ENCODE data around the gene TEX12.
"Not testable (repeated sequence)": the region's sequence is repeated elsewhere in the genome, so short reads cannot be mapped to it uniquely, and the experiment has no call there.

Gene TEX12

GRCh38 chr11:112186304-112186703, 19.1 kb downstream of the TEX12 start:
- no peak overlapping the region for H3K27ac ChIP-seq (ENCODE audit: low read depth, low read length)
- no peaks in the 10 kb centered on the region for H3K9me3 ChIP-seq (ENCODE audit: low read length)
- H3K4me3 ChIP-seq (ENCODE audit: low read depth in 1 of 2, low read length in 2 of 2): no peak overlapping the region
- no peak overlapping the region for H3K9ac ChIP-seq (ENCODE audit: low read length)
- no peaks in the 10 kb centered on the region for H3K4me1 ChIP-seq (ENCODE audit: insufficient read depth, low read length)
- H3K36me3 ChIP-seq (ENCODE audit: insufficient read depth, low read length): no peaks in the 10 kb centered on the region
- H3K27me3 ChIP-seq (ENCODE audit: control insufficient read depth in 1 of 2, insufficient read depth in 2 of 2, low read length in 2 of 2): no peaks in the 10 kb centered on the region

GRCh38 chr11:112195113-112195512, 27.9 kb downstream of the TEX12 start:
- not testable (repeated sequence) for H3K9me3 ChIP-seq (ENCODE audit: low read length); H3K9ac ChIP-seq (ENCODE audit: low read length); H3K4me1 ChIP-seq (ENCODE audit: insufficient read depth, low read length); H3K4me3 ChIP-seq (ENCODE audit: low read depth in 1 of 2, low read length in 2 of 2); H3K27ac ChIP-seq (ENCODE audit: low read depth, low read length); H3K36me3 ChIP-seq (ENCODE audit: insufficient read depth, low read length); H3K27me3 ChIP-seq (ENCODE audit: control insufficient read depth in 1 of 2, insufficient read depth in 2 of 2, low read length in 2 of 2)

GRCh38 chr11:112195951-112196351, 28.8 kb downstream of the TEX12 start:
- no peaks in the 10 kb centered on the region for H3K9me3 ChIP-seq (ENCODE audit: low read length)
- no peak overlapping the region for H3K27ac ChIP-seq (ENCODE audit: low read depth, low read length)
- no peaks in the 10 kb centered on the region for H3K4me1 ChIP-seq (ENCODE audit: insufficient read depth, low read length)
- H3K27me3 ChIP-seq (ENCODE audit: control insufficient read depth in 1 of 2, insufficient read depth in 2 of 2, low read length in 2 of 2): no peaks in the 10 kb centered on the region
- no peaks in the 10 kb centered on the region for H3K36me3 ChIP-seq (ENCODE audit: insufficient read depth, low read length)
- H3K4me3 ChIP-seq (ENCODE audit: low read depth in 1 of 2, low read length in 2 of 2): no peak overlapping the region
- no peak overlapping the region for H3K9ac ChIP-seq (ENCODE audit: low read length)

GRCh38 chr11:112196519-112197087, 29.4 kb downstream of the TEX12 start:
- H3K27ac ChIP-seq (ENCODE audit: low read depth, low read length): no peak overlapping the region
- H3K4me3 ChIP-seq (ENCODE audit: low read depth in 1 of 2, low read length in 2 of 2): no peak overlapping the region
- no peaks in the 10 kb centered on the region for H3K9me3 ChIP-seq (ENCODE audit: low read length)
- H3K4me1 ChIP-seq (ENCODE audit: insufficient read depth, low read length): no peaks in the 10 kb centered on the region
- no peak overlapping the region for H3K9ac ChIP-seq (ENCODE audit: low read length)
- no peaks in the 10 kb centered on the region for H3K36me3 ChIP-seq (ENCODE audit: insufficient read depth, low read length)
- no peaks in the 10 kb centered on the region for H3K27me3 ChIP-seq (ENCODE audit: control insufficient read depth in 1 of 2, insufficient read depth in 2 of 2, low read length in 2 of 2)

- not testable (repeated sequence) for H3K9me3 ChIP-seq (ENCODE audit: low read length); H3K27ac ChIP-seq (ENCODE audit: low read depth, low read length); H3K27me3 ChIP-seq (ENCODE audit: control insufficient read depth in 1 of 2, insufficient read depth in 2 of 2, low read length in 2 of 2); H3K4me3 ChIP-seq (ENCODE audit: low read depth in 1 of 2, low read length in 2 of 2); H3K9ac ChIP-seq (ENCODE audit: low read length); H3K36me3 ChIP-seq (ENCODE audit: insufficient read depth, low read length); H3K4me1 ChIP-seq (ENCODE audit: insufficient read depth, low read length)
Measured at GRCh38 chr11:112199101-112199500, 31.9 kb downstream of the TEX12 start.

- Histone ChIP-seq H3K9ac (ENCODE audit: low read length) (no peak overlapping the region), H3K27me3 (ENCODE audit: control insufficient read depth in 1 of 2, insufficient read depth in 2 of 2, low read length in 2 of 2) (no peaks in the 10 kb centered on the region), H3K27ac (ENCODE audit: low read depth, low read length) (no peak overlapping the region), H3K4me3 (ENCODE audit: low read depth in 1 of 2, low read length in 2 of 2) (no peak overlapping the region), H3K4me1 (ENCODE audit: insufficient read depth, low read length) (no peaks in the 10 kb centered on the region), H3K36me3 (ENCODE audit: insufficient read depth, low read length) (no peaks in the 10 kb centered on the region), H3K9me3 (ENCODE audit: low read length) (no peaks in the 10 kb centered on the region)
Measured at GRCh38 chr11:112200252-112200651, 33.1 kb downstream of the TEX12 start.

- Histone ChIP-seq H3K9ac (ENCODE audit: low read length) (no peak overlapping the region), H3K36me3 (ENCODE audit: insufficient read depth, low read length) (no peaks in the 10 kb centered on the region), H3K4me3 (ENCODE audit: low read depth in 1 of 2, low read length in 2 of 2) (no peak overlapping the region), H3K27me3 (ENCODE audit: control insufficient read depth in 1 of 2, insufficient read depth in 2 of 2, low read length in 2 of 2) (no peaks in the 10 kb centered on the region), H3K4me1 (ENCODE audit: insufficient read depth, low read length) (no peaks in the 10 kb centered on the region), H3K27ac (ENCODE audit: low read depth, low read length) (no peak overlapping the region), H3K9me3 (ENCODE audit: low read length) (no peaks in the 10 kb centered on the region)
Measured at GRCh38 chr11:112206071-112206470, 38.9 kb downstream of the TEX12 start.

- Histone ChIP-seq H3K4me3 (ENCODE audit: low read depth in 1 of 2, low read length in 2 of 2) (no peak overlapping the region), H3K27me3 (ENCODE audit: control insufficient read depth in 1 of 2, insufficient read depth in 2 of 2, low read length in 2 of 2) (no peaks in the 10 kb centered on the region), H3K9me3 (ENCODE audit: low read length) (no peaks in the 10 kb centered on the region)
Measured at GRCh38 chr11:112210890-112211289, 43.7 kb downstream of the TEX12 start.

GRCh38 chr11:112211536-112211935, 44.4 kb downstream of the TEX12 start:
- no peak overlapping the region for H3K9ac ChIP-seq (ENCODE audit: low read length)
- no peaks in the 10 kb centered on the region for H3K4me1 ChIP-seq (ENCODE audit: insufficient read depth, low read length)

More at GRCh38 chr11:112210890-112211289, 43.7 kb downstream of the TEX12 start:
- Histone ChIP-seq H3K4me1 (ENCODE audit: insufficient read depth, low read length) (no peaks in the 10 kb centered on the region), H3K9ac (ENCODE audit: low read length) (no peak overlapping the region), H3K27ac (ENCODE audit: low read depth, low read length) (no peak overlapping the region), H3K36me3 (ENCODE audit: insufficient read depth, low read length) (no peaks in the 10 kb centered on the region)

GRCh38 chr11:112212290-112212689, 45.1 kb downstream of the TEX12 start:
- Histone ChIP-seq H3K4me3 (ENCODE audit: low read depth in 1 of 2, low read length in 2 of 2) (no peak overlapping the region), H3K4me1 (ENCODE audit: insufficient read depth, low read length) (no peaks in the 10 kb centered on the region), H3K27me3 (ENCODE audit: control insufficient read depth in 1 of 2, insufficient read depth in 2 of 2, low read length in 2 of 2) (no peaks in the 10 kb centered on the region), H3K9me3 (ENCODE audit: low read length) (no peaks in the 10 kb centered on the region), H3K27ac (ENCODE audit: low read depth, low read length) (no peak overlapping the region), H3K36me3 (ENCODE audit: insufficient read depth, low read length) (no peaks in the 10 kb centered on the region), H3K9ac (ENCODE audit: low read length) (no peak overlapping the region)

More at GRCh38 chr11:112211536-112211935, 44.4 kb downstream of the TEX12 start:
- no peak overlapping the region for H3K27ac ChIP-seq (ENCODE audit: low read depth, low read length)
- H3K9me3 ChIP-seq (ENCODE audit: low read length): no peaks in the 10 kb centered on the region
- no peaks in the 10 kb centered on the region for H3K27me3 ChIP-seq (ENCODE audit: control insufficient read depth in 1 of 2, insufficient read depth in 2 of 2, low read length in 2 of 2)
- H3K4me3 ChIP-seq (ENCODE audit: low read depth in 1 of 2, low read length in 2 of 2): no peak overlapping the region
- no peaks in the 10 kb centered on the region for H3K36me3 ChIP-seq (ENCODE audit: insufficient read depth, low read length)

- no peaks in the 10 kb centered on the region for H3K27me3 ChIP-seq (ENCODE audit: control insufficient read depth in 1 of 2, insufficient read depth in 2 of 2, low read length in 2 of 2)
- H3K36me3 ChIP-seq (ENCODE audit: insufficient read depth, low read length): no peaks in the 10 kb centered on the region
- no peak overlapping the region for H3K9ac ChIP-seq (ENCODE audit: low read length)
- H3K9me3 ChIP-seq (ENCODE audit: low read length): no peaks in the 10 kb centered on the region
- no peak overlapping the region for H3K27ac ChIP-seq (ENCODE audit: low read depth, low read length)
- H3K4me3 ChIP-seq (ENCODE audit: low read depth in 1 of 2, low read length in 2 of 2): no peak overlapping the region
- H3K4me1 ChIP-seq (ENCODE audit: insufficient read depth, low read length): no peaks in the 10 kb centered on the region
Measured at GRCh38 chr11:112212710-112213109, 45.5 kb downstream of the TEX12 start.

- Histone ChIP-seq H3K9me3 (ENCODE audit: low read length) (no peaks in the 10 kb centered on the region), H3K27ac (ENCODE audit: low read depth, low read length) (no peak overlapping the region), H3K4me3 (ENCODE audit: low read depth in 1 of 2, low read length in 2 of 2) (no peak overlapping the region), H3K36me3 (ENCODE audit: insufficient read depth, low read length) (no peaks in the 10 kb centered on the region), H3K9ac (ENCODE audit: low read length) (no peak overlapping the region), H3K4me1 (ENCODE audit: insufficient read depth, low read length) (no peaks in the 10 kb centered on the region), H3K27me3 (ENCODE audit: control insufficient read depth in 1 of 2, insufficient read depth in 2 of 2, low read length in 2 of 2) (no peaks in the 10 kb centered on the region)
Measured at GRCh38 chr11:112213753-112214152, 46.6 kb downstream of the TEX12 start.

Measured in muscle layer of colon (tissue), 2 donors.